GM19239 (cell line): ENCODE measurements around the gene SNX12.
"Not testable (repeated sequence)": the region's sequence is repeated elsewhere in the genome, so short reads cannot be mapped to it uniquely, and the experiment has no call there.

Experiments
- DNase-seq: peaks from one replicate; pipeline ENCODE4 v3.0.0; 2011; ENCODE audit warnings: low spot score; ENCODE audit not compliant: insufficient read length
- FAIRE-seq: peaks from 2 replicates; lab custom pipeline; 2011; peaks lifted over from hg19 to GRCh38; lab: Jason Lieb, UNC

Gene SNX12

DNA sequence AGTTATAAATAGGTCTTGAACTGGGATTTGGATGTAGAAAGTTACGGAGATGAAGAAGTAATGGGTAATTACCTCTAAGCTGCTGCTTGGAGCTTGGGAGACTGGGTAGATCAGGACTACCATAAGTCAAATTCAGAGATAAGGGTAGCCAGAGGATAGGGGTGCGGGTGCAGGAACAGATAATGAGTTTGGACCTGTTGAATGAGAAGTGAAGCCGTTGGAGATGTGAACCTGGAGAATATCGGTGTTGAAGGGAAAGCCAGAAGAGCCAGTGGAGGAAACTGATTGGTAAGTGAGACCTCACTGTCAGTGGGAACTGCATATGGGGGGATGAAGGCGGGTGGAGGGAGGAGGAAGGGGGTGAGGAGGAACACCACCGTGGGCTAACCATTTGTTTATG, 26.9 kb upstream of the SNX12 start:
- FAIRE-seq, result peak; percentile 77
- DNase-seq, result no peak

GRCh38 chrX:71091263-71091662, 23.1 kb upstream of the SNX12 start:
- no peak for DNase-seq
- no peak for FAIRE-seq

GRCh38 chrX:71085900-71086299, 17.8 kb upstream of the SNX12 start:
- no peak for DNase-seq
- no peak for FAIRE-seq

GRCh38 chrX:71082822-71083221, 14.7 kb upstream of the SNX12 start:
- DNase-seq (no peak), FAIRE-seq (no peak)

DNA sequence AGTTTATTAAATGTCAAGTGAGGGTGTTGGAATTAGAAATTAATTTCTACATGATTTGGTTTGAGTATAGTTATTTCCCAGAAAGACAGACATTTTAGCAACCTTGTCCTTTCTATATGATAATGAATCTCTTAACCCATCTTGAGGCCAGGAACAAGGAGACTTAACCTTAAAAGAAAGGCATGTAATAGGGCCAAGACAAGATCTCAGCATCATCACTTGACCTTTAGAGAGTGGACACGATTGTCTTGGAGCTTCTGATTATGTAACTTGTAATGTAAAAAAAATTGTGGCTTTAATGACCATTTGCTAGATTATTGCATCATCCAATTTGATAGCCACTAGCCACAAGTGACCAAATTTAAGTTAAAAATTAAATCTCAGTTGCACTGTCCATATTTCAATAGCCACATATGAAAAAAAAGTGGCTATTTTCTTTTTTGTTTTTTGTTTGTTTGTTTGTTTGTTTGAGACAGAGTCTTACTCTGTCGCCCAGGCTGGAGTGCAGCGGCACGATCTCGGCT, 14.1 kb upstream of the SNX12 start:
- DNase-seq, result no peak
- no peak for FAIRE-seq

GRCh38 chrX:71081330-71082123, 13.4 kb upstream of the SNX12 start:
- DNase-seq (no peak), FAIRE-seq (no peak)

DNA sequence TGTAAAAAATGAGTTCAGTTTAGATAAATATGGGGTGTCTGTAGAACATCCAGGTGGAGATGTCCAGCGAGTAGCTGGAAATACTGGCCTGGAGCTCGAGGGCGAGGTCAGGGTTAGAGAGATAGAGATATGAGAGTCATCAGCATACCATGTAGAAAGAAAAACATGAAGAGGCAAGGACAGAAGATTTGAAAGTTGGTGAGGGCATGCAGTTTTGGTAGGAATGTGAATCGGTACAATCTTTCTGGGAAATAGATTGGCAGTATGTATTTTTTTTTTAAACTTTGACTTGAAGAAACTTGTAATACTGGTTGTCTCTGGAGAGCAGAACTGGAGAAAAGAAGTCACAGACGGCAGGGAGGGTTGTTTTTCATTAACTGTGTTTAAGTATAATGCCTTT, 2.4 kb upstream of the SNX12 start:
- FAIRE-seq (no peak), DNase-seq (no peak)

DNA sequence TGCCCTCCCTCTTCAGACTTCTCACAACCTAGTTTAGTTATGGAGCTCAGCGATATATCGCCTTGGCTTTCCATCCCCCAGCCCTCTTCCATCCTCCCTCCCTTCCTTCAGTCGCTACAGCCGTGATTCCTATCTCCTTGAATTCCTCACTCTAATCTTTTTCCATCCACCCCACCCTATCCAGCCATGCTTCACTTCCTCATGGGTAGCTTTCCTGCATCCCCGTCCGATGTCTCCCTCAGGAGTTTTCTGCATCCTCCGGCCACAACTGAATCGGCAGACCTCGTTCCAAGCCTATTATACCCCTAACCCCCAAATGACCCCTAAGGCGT, 456 bp downstream of the SNX12 start:
- FAIRE-seq (no peak), DNase-seq (no peak)

GRCh38 chrX:71067089-71067488, 1.0 kb downstream of the SNX12 start:
- DNase-seq, result no peak
- FAIRE-seq, result no peak

DNA sequence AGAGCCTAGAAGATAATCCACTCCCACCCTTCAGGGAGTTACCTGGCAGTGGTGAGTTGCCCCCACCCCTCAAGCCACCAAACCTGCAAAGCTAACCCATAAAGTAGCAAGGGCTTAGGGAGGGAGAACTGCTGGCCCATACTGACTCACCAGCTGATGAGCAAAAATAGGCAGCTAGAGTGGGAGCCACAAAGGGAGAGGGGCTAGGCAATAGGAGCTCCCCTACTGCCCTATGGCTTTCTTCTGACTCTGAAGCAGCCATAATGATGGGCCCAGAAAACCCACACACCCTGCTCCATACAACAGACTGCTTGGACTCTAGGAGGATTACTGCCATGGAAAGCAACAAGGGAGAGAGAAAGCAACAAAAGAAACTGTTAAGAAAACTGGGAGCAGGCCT, 8.0 kb downstream of the SNX12 start:
- DNase-seq, result no peak
- FAIRE-seq, result no peak

GRCh38 chrX:71057848-71058530, 10.1 kb downstream of the SNX12 start:
- DNase-seq (no peak), FAIRE-seq (no peak)

DNA sequence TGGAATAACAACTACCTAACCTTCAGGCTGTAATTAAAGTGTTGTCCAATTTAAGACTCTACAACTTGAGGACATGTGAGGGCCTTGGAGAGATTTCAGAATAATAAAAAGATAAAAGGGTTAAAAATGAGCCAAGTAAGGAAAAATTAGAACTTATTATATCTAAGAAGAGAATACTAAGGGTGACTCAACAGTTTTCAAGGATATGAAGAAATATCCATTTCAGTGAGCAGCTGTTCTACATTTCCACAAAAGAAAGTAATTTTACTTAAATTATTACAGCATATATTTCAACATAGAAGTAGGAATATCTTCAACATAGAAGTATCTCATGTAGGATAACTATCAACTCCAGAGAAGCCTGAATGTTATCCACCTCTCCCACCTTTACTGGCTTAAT, 11.3 kb downstream of the SNX12 start:
- DNase-seq (no peak), FAIRE-seq (peak; percentile 39)

GRCh38 chrX:71053217-71053621, 14.9 kb downstream of the SNX12 start:
- FAIRE-seq, result peak; percentile 83

GRCh38 chrX:71052721-71053120, 15.4 kb downstream of the SNX12 start:
- DNase-seq (no peak), FAIRE-seq (peak; percentile 83)

More at GRCh38 chrX:71053217-71053621, 14.9 kb downstream of the SNX12 start:
- DNase-seq, result peak; percentile 33

DNA sequence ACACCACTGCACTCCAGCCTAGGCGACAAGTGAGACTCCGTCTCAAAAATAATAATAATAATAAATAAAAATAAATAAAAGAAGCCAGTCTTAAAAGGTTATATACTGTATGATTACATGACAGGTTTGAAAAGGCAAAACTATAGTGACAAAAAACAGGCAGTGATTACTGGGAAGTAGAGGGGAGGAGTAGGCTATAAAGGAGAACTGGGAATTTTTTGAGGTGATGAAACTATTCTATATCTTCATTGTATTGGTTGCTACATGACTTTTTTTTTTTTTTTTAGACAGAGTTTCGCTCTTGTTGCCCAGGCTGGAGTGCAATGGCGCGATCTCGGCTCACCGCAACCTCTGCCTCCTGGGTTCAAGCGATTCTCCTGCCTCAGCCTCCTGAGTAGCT, 20.2 kb downstream of the SNX12 start:
- not testable (repeated sequence) for DNase-seq, FAIRE-seq

DNA sequence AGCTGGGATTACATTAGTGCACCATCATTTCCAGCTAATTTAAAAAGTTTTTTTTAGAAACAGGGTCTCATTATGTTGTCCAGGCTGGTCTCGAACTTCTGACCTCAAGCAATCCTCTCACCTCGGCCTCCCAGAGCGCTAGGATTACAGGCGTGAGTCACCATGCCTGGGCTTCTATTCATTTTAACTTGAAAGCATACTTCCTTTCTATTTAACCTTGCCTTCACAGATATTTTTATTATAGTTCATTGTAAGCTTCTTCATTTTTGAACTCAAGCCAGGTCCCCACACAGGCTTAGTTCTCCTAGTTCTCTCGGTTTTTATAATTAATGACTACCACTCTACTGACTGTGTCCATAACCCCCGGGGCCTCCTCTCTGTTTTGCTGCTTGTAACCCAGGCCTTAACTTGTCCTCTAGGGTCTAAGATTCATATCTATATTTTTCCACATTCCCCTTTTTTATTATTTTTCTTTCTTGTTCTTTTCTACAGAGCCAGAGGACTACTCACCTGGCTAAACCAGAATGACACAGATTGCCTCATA, 50.7 kb downstream of the SNX12 start:
- DNase-seq, result no peak
- no peak for FAIRE-seq
